Activated CD4-positive, alpha-beta T cell treated with anti-CD3 and anti-CD28 coated beads, Interleukin-2, Interleukin-4, amounts not matched to agents 100 ng/mL and 50 ng/mL, durations not matched to agents 16 hours and 8 hours (primary cell): ENCODE results near the gene BUD31.
"Not testable (repeated sequence)": the region's sequence is repeated elsewhere in the genome, so short reads cannot be mapped to it uniquely, and the experiment has no call there.

Experiments used
- DNase-seq: peaks from one replicate; pipeline ENCODE4 v3.0.0-alpha.2; 2020; ENCODE audit warnings: low spot score

Gene BUD31

GRCh38 chr7:99399597-99399996, 9.2 kb upstream of the BUD31 start:
- no peak for DNase-seq

GRCh38 chr7:99402854-99403253, 5.9 kb upstream of the BUD31 start:
- DNase-seq = no peak

DNA sequence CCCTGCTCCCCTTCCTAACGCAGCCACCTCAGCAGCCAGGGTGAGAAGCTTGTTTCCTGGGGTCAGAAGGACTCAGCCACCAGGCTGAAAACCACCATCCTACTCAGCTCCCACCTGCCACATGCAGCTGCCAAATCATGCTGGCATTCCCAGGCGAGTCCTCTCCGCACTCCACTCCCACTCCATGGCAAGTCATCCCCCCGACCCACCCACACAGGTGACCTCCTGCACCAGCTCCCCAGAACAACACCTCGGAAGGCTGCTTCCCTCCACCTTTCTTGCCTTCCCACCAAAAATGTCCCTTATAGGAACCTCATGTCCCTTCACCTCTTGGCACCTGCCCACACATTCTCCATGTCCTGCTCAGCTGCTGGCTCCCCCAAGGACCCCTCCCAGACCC, 5.0 kb upstream of the BUD31 start:
- no peak for DNase-seq

- DNase-seq = no peak
Observed at GRCh38 chr7:99404235-99404976, 4.4 kb upstream of the BUD31 start.

DNA sequence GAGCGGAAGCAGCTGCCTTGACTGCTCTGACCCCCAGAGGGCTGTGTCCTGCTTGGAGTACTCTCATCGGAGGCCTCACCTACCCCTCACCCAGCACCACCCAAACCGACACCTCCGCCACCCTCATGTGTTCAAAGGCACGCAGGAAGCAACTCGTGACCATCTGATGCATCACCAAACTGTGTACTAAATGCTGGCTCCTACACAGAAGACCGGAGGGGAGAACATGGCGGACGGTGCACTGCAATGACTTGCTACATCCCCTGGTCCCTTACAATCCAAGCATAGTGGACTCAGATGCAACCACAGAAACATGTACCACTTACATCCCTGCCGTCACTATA, 3.8 kb upstream of the BUD31 start:
- no peak for DNase-seq

DNA sequence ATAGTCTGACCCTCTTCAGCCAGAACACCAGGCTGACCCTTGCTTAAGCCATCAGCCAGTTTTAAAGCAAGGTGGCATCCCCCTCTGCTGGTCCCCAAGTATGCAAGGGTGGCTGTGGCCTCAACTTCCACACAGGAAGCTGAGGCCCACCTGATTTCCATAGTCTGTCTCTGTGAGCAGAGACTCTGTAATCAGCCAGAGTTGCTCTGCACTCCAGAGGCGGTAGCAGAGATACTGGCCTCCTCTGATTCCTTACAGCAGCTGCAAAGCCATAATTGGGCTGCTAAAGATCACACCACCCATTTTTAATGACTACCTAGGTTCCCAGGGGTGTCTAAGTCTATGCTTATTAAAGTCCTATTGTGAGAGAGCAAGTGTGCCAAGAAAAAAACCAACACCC, 2.2 kb upstream of the BUD31 start:
- no peak for DNase-seq

DNA sequence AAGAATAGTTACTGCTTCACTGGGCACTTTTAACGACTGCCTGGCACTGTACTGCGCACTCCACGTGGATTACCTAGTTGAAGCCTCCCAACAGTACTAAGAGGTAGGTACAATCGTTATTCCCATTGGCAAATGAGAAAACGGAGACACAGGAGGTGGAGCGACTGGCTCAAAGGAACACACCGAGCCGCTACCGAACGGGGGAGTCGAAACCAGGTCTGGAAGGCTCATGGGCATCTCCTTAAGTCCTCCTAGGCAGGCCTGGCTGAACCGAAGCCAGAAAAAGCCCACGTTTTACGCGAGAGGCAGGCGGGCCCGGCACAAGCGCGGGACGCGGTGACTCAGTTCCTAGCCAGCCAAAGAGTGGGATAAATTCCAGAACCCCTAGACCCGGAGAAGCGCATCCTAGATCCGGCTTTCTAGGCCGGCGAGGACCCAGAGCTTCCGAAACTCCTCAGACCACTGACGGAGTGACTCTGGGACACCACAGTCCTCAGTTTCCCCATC, 844 bp upstream of the BUD31 start:
- DNase-seq = no peak

- DNase-seq = no peak
Observed at GRCh38 chr7:99409192-99409572, 413 bp downstream of the BUD31 start.

DNA sequence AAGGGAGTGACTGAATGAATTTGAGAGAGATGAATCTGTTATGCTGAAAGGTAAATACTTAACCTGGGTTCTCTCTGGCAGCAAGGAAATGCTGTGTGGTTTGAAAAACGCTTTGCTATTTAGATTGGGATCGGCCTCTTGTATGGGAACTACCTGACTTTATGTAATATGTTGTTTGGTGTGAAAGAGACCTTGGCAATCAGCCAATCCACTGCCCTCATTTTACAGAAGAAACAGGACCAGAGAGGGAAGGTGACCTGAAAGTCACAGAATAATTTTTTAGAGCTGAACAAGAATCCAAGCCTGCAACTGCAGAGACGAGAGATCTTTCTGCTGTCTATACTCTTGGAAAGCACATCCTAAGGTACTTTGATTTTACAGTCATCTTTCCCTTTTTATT, 1.0 kb downstream of the BUD31 start:
- DNase-seq = no peak

GRCh38 chr7:99410635-99411034, 1.9 kb downstream of the BUD31 start:
- DNase-seq = no peak

- DNase-seq = not testable (repeated sequence)
Observed at GRCh38 chr7:99415513-99416127, 6.9 kb downstream of the BUD31 start.

DNA sequence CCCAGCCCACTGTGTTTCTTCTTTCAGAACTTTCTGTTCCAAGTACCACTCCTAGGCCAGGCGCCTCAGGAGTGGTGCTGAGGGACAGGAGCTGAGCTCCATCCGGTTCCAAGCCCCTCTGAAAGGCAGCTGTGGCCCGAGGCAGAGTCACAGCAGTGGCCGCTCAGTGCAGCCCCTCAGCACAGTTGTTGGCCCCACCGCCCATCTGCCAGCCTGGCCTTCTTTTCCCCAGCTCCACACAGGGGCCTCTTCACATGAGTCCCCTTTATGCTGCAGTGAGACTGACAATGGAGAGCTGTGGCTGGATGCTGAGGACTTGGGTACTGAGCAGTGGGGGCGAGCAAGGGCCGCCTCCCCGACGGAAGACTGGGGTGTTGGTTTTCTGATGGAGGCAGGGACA, 9.5 kb downstream of the BUD31 start:
- DNase-seq = no peak

DNA sequence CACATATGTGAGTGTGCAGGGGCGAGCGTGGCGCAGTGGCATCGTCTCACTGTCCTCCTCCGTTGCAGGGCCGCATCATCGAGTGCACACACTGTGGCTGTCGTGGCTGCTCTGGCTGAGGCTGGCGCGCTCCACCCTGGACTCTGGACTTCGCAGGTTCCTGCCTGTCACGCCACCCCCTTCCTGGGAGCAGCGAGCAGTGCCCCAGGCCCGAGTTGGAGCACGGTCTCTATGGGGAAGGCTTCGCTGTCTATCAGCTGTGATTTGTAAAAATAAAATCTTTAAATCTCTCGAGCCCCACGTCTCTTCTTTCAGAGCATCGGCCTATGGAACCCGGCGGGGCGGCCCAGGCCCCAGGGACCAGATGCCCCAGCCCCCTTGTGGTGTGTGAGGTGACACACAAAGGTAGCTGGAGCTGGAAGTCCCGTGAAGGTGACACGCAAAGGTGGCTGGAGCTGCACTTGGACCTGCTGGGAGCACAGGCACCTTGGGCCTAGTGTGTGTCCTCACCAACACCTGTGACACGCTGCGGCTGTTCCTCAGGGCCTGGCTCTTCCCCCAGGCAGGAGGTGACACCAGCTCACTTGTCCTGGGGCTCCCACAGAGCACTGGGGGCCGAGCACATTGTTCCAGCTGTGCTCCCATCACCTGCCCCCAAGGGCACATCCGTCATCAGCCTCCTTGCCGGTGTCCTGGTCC, 10.7 kb downstream of the BUD31 start:
- DNase-seq = no peak

DNA sequence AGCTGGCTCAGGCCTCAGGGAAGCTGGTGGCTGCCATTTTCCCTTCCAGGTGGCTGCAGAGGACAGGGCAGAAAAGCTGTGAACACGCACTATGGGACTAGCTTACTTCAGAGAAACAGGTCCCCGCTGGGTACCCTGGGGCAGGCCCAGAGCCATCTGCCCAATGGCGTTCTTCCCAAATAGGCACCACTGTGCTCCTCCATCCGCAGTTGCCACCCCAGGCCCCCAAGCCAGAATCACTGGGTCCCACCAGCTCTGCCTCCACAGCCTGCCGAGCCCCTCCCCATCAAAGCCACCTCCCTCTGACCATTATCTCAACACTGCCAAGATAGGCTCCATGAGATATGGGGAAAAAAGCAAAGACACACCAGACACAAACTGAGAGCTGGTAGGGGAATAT, 11.4 kb downstream of the BUD31 start:
- no peak for DNase-seq

- no peak for DNase-seq
Observed at GRCh38 chr7:99420986-99421385, 12.2 kb downstream of the BUD31 start.

DNA sequence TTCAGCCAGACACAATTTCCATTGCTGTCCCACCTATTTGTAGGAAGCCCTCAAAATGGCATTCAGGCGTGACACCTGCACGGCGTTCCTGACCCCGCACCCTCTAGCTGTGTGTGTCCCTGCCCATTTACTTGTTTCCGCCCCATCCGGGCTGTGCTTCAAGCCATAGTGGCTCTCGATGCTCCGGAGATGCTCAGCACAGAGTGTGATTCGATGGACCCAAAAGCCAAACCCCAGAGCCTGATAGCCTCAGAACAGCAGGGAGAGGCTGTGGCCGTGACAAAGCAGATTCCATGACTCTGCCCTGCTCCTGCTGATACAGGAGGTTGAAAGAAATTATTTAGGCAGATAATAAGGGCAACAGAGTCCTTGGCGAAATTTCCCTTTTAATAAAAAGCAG, 13.4 kb downstream of the BUD31 start:
- no peak for DNase-seq

- no peak for DNase-seq
Observed at GRCh38 chr7:99422625-99423024, 13.9 kb downstream of the BUD31 start.

- no peak for DNase-seq
Observed at GRCh38 chr7:99424932-99425730, 16.4 kb downstream of the BUD31 start.

- DNase-seq = no peak
Observed at GRCh38 chr7:99428972-99429566, 20.3 kb downstream of the BUD31 start.

GRCh38 chr7:99429756-99430155, 21.0 kb downstream of the BUD31 start:
- no peak for DNase-seq

GRCh38 chr7:99431756-99432540, 23.2 kb downstream of the BUD31 start:
- not testable (repeated sequence) for DNase-seq
